GM21390 (cell line): ENCODE measurements around the gene BRIP1.
"Not testable (repeated sequence)": the region's sequence is repeated elsewhere in the genome, so short reads cannot be mapped to it uniquely, and the experiment has no call there.

ENCODE experiments used
- ATAC-seq: cut with Tn5 transposase; IDR thresholded peaks from one replicate; pipeline ENCODE4 v1.9.1; 2021; ENCODE audit not compliant: unreplicated experiment

The BRIP1 gene

GRCh38 chr17:61862975-61863800 lies at the start of gene BRIP1:
Gene BRIP1, minus strand, starts transcription at chr17:61863528. Its CDS starts 1,989 bp downstream, at chr17:61861539.
- peak; percentile 87 for ATAC-seq

- no peak for ATAC-seq
Measured at GRCh38 chr17:61908292-61909037, 45.1 kb upstream of the BRIP1 start.

- no peak for ATAC-seq
Measured at GRCh38 chr17:61907361-61907760, 44.0 kb upstream of the BRIP1 start.

GRCh38 chr17:61904094-61904710 lies 40.9 kb upstream of the BRIP1 start:
- peak; percentile 65 for ATAC-seq

GRCh38 chr17:61903251-61903650 lies 39.9 kb upstream of the BRIP1 start:
- no peak for ATAC-seq

- no peak for ATAC-seq
Measured at GRCh38 chr17:61897548-61898180, 34.3 kb upstream of the BRIP1 start.

GRCh38 chr17:61895391-61895790 lies 32.1 kb upstream of the BRIP1 start:
- ATAC-seq, result no peak

DNA sequence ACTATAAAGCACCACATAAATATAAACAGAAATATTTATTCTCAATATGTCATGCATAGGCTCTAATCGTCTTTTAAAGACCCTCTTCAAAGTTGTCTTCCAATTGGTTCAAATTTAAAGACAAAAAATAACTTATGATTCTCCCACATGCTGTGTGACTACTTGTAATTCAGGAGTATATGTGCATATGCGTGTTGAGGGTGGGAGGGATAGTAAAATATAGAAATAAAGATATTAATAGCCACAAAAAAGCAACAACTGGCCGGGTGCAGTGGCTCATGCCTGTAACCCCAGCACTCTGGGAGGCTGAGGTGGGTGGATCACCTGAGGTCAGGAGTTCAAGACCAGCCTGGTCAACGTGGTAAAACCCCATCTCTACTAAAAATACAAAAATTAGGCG lies 31.0 kb upstream of the BRIP1 start:
- ATAC-seq, result not testable (repeated sequence)

DNA sequence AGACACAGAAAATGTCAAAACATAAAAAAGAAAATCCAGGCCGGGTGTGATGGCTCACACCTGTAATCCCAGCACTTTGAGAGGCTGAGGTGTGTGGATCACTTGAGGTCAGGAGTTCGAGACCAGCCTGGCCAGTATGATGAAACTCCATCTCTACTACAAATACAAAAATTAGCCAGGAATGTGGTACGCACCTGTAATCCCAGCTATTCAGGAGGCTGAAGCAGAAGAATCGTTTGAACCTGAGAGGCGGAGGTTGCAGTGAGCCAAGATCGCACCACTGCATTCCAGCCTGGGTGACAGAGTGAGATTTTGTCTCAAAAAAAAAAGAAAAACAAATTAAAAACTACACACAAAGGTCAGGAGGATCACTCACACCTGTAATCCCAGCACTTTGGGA lies 24.4 kb upstream of the BRIP1 start:
- not testable (repeated sequence) for ATAC-seq

DNA sequence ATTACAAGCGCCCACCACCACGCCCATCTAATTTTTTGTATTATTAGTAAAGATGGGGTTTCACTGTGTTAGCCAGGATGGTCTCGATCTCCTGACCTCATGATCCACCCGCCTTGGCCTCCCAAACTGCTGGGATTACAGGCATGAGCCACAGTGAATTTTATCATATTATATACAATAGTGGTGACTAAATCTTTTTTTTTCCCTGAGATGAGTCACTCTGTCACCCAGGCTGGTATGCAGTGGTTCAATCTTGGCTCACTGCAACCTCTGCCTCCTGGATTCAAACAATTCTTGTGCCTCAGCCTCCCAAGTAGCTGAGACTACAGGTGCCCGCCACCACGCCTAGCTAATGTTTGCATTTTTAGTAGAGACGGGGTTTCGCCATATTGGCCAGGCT lies 22.5 kb upstream of the BRIP1 start:
- ATAC-seq, result not testable (repeated sequence)

GRCh38 chr17:61884864-61885263 lies 21.5 kb upstream of the BRIP1 start:
- ATAC-seq, result no peak

DNA sequence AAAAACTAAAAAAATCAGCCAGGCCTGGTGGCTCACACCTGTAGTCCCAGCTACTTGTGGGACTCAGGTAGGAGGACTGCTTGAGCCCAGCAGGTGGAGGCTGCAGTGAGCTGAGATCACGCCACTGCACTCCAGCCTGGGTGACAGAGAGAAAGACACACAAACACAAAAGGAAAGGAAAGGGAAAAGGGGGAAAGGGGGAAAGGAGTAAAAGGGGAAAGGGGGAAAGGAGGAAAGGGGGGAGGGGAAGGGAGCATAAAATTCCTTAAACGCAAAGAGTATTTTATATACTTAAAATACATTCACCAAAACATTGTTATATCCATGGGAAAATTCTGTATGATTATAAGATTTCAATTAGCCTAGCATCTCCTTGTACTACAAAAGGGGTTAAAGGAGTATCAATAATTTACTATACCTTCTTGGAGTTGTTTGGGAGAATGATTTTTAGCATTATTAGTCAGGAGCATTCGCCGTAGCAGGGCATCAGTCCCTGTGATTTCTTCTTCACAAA lies 17.3 kb upstream of the BRIP1 start:
- ATAC-seq, result no peak

DNA sequence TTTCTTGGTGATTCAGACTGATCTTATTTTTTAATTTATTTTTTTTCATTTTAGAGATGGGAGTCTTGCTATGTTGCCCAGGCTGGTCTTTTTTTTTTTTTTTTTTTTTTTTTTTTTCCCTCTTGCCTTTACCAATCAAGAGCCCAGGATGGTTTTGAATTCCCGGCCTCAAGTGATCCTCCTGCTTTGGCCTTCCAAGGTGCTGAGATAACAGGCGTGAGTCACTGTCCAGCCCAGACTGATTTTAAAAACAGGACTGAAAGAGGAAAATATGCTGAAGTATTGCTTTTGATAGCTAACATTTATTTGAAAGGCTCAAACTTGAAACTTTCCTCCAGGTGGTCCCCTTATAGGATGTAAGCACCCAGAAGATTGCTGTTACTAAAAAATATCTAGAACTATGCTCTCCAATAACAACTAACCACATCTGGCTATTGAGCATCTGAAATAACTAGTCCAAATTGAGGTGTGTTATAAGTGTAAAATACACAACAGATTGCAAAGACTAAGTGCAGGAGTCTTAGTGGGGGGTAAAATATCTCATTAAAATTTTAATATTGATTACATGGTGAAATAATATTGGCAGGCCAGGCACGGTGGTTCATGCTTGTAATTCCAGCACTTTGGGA lies 15.8 kb upstream of the BRIP1 start:
- no peak for ATAC-seq

GRCh38 chr17:61878520-61878919 lies 15.2 kb upstream of the BRIP1 start:
- ATAC-seq, result no peak

GRCh38 chr17:61877837-61878236 lies 14.5 kb upstream of the BRIP1 start:
- no peak for ATAC-seq

DNA sequence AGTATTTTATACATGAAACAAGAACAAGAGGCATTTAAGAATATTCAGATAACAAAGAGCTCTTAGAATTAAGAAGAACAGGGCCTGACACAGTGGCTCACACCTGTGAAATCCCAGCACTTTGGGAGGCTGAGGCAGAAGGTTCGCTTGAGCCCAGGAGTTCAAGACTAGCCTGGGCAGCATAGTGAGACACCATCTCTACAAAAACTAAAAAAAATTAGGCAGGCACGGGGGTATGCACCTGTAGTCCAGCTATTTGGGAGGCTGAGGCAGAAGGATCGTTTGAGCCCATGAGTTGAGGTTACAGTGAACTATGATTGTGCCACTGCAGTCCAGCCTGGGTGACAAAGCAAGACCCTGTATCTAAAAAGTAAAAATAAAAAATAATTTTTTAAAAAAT lies 12.5 kb upstream of the BRIP1 start:
- ATAC-seq, result no peak

- ATAC-seq, result no peak
Measured at GRCh38 chr17:61875285-61875684, 12.0 kb upstream of the BRIP1 start.

DNA sequence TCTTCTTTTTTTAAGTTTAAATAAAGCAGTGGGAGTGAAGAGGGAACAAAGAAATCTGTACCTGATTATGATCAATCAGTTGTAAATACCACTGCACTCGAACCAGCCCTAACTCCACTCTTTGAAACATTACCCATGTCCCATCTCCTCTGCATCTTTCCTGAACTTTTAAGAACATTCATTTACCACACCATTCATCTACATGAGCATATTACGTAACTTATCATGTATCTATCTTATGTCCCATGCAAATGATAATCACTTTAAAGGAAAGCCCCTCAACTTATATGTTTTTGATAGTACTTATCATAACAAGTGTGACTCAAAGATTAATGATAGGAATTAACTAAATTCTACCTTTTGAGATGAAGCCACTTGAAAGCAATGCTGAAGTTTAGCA lies 10.7 kb upstream of the BRIP1 start:
- ATAC-seq, result no peak

DNA sequence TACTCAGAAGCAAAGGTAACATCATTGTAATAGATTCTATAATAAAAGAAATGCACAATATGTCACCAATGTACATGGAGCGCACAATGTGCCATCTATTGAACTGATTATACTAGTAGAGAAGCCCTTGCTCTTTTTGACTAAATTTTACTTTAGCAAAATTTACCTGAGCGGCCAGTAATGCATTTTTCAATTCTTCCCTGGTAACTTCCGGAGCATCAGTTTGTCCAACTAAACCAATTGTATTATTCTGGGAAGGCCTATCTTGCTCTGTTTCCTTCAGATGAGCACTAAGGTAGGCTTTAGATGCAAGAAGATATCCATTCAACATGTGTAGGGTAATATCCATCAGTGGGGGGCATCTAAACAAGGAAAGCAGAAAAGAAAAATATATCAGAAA lies 8.8 kb upstream of the BRIP1 start:
- no peak for ATAC-seq

DNA sequence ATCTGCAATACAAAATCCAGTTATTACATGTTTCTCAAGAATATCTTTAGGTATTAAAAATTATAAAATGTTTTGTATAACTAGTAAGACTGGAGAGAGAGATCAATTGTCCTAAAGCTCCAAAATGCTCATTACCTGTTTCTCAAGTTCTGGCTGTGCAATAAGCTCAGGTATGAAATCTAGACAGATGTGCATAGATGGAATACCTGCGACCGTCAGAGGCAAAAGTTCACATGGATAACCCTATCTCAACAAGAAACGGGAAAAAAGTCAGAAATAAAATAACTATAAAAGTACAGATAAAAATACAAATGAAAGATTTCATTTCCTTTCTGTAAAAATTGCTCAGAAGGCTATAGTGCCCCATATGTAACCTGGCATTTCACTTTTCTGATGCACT lies 5.8 kb upstream of the BRIP1 start:
- no peak for ATAC-seq

- no peak for ATAC-seq
Measured at GRCh38 chr17:61868074-61868473, 4.7 kb upstream of the BRIP1 start.
